DMS153 (cell line): Measurements from ENCODE around the gene ST6GALNAC4.
A peak's percentile ranks its signal among the peaks of the same experiment; 100 is the strongest.
"Not testable (repeated sequence)": the region's sequence is repeated elsewhere in the genome, so short reads cannot be mapped to it uniquely, and the experiment has no call there.

Experiments used
- DNase-seq: peaks from one replicate; lab custom pipeline; 2025; lab: John Stamatoyannopoulos, UW

The ST6GALNAC4 gene

DNA sequence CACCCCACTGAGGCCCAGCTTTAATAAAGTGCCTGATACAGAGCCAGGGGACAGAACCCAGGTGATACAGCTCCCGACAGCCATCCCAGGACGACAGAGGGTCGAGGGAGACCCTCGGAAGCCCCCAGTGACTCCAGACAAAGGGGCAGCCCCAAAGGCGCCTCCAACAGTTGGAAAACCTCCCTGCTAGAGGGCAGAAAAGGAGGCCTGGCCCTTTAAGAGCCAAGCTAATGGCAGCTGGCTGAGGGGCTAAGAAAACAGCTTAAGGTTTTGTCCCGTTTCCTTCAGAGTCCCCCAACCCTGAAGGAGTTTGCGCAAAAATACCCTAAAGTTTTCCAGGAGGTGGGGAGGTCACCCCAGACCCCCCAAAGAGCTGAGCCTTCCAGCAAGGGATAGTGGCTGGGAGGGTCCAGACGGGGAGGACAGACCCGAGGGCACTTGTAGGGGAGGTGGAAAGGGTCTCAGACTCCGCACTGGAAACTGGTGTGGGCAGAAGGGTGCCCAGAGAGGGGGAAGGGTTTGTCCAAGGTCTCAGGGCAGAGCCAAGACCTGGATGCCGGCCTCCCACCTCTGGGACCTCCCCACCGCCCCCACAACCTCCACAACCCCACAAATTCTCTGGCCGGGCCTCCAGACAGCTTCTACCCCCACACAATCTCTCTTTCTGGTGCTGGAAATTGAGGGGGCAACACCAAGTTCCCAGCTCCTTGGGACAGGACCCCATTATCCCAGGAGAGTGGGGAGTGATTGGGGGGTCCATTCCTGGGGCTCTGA lies 31.1 kb downstream of the ST6GALNAC4 start:
- DNase-seq, result no peak

DNA sequence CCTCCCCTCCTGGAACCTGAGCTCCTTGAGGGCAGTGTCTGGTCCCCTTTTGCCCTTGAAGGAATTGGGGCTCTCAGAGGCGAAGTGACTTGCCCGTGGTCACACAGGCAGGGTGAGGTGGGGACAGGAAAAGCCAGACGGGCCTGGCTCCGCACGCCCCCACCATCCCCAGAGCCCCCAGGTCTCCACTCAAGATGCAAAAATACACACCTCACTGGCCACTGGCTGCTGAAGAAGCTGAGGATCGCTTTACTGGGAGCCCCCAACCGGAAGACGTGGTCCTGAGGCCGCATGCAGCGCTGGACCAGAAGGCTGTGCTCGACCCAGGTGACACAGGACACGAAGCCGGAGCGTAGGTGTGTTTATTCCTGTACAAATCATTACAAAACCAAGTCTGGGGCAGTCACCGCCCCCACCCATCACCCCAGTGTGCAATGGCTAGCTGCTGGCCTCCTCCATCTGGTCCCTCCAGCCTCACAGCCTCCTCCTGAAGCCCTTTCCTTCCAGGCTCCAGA lies 31.8 kb downstream of the ST6GALNAC4 start:
- DNase-seq, result no peak

DNA sequence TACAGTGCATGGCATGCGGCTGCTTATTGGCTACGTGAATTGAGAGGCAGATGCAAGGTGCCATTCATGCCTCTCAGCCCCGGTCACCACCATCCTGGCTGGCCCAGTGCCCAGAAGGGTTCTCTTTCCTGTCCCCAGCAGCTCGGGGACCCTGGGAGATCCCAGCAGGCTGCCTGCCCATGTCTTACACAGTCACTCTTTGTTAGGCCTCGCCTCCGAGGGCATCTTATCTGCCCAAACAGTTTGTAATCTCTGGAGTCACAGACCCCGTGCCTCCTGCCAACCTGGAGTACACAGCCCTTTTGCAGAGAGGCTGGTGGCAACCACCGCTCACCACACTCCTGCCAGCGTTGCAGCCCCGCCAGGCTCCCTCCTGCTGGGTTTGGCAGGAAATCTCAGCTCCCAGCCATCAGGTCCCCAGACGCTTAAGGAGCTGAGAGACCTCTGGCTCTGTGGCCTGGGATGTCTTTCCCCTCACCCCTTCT lies 32.4 kb downstream of the ST6GALNAC4 start:
- DNase-seq, result peak; percentile 48

DNA sequence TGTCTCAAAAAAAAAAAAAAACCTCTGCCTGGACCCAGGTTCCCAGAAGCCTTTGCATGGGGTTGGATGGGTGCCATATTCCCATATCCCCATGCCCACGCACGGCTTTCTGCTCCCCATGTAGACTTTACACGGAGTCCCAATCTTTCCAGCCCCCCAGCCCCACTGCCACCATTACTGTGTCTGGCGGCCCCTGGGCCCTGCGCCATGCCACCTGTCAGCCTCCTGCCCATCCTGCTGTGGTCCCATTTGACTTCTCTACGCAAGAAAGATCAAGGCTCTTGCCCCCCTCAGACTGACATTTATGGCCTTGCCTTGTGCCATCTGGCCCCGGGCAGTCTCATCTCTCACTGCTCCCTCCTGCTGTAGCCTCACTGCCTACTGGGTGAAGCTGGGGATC lies 32.9 kb downstream of the ST6GALNAC4 start:
- no peak for DNase-seq

DNA sequence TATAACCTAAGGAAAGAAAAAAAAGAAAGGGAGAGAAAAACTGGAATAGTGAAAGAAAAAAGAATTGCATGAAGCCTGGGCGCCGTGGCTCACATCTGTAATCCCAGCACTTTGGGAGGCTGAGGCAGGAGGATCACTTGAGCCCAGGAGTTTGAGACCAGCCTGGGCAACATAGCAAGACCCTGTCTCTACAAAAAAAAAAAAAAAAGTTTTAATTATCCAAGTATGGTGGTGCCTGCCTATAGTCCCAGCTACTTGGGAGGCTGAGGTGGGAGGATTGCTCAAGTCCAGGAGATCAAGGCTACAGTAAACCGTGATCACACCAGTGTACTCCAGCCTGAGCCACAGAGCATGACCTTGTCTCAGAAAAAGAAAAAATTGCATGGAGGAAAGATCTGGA lies 35.1 kb downstream of the ST6GALNAC4 start:
- DNase-seq, result not testable (repeated sequence)

DNA sequence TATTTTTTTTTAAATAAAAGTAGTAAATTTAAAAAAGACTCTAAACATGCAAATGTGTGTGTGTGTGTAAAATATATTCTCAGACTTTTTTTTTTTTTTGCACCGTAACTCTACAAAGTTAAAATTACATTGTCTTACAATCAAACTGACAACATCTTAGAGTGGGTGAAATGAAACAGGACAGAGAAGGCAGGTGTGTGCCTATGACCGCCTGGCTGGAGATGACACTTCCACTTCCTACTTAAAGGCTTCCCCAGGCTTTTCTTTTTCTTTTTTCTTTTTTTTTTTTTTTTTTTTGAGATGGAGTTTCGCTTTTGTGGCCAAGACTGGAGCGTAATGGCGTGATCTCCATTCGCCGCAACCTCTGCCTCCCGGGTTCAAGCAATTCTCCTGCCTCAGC lies 36.7 kb downstream of the ST6GALNAC4 start:
- no peak for DNase-seq

DNA sequence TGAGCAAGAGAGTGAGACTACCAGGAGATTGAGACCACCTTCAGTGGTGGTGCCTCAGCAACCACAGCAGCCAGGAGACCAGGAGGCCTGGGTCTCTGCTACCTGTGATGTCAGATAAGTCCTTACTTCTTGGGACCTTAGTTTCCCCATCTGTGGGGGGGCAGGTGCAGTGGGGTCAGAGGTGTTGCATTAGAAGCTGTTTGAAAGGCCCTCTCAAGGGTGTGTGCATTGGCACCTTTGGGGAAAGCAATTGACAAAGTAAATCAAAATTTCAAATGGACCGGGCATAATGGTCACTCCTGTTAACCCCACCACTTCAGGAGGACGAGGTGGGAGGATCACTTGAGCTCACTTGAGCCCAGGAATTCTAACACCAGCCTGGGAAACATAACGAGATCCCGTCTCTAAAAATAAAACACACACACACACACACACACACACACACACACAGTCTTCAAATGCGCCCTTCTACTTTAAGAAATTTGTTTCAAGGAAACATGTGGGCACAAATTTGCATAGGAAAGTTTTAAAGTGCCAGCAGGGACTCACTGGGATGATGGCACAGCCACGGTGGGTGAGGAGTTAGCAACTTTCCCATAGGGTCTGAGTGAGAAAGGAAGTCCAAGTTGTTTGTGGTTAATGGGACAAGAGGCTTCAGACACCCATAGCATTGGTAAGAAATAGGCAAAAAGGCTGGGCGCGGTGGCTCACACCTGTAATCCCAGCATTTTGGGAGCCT lies 38.0 kb downstream of the ST6GALNAC4 start:
- no peak for DNase-seq

DNA sequence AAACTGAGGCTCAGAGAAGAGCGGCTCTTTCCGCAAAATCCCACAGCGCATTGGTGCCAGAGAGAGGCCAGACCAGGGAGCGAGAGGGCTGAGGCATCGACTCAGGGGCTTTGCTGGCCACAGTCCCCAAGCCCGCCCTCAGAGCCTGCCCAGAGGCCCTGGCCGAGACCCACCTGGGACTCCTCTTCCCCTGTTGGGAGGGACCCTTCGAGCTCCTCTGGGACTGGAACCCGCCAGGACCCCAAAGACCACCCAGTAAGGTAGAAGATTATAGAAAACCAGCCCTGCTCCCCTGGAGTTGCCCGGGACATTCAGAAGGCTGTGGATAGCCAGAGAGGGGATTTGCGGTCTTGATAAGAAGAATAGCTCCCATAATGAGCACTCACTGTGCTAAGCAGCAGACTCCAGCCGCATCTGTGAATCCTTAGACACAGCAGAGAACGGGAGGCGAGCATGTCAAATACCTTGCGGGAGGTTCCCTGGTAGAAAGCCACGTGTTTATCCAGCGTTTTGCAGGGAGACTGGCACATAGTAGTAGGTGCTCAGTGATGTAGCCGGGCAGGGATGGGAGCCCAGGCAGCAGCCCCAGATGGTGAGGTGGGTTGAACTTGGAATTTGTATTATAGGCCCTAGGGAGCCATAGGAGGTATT lies 38.7 kb downstream of the ST6GALNAC4 start:
- no peak for DNase-seq

DNA sequence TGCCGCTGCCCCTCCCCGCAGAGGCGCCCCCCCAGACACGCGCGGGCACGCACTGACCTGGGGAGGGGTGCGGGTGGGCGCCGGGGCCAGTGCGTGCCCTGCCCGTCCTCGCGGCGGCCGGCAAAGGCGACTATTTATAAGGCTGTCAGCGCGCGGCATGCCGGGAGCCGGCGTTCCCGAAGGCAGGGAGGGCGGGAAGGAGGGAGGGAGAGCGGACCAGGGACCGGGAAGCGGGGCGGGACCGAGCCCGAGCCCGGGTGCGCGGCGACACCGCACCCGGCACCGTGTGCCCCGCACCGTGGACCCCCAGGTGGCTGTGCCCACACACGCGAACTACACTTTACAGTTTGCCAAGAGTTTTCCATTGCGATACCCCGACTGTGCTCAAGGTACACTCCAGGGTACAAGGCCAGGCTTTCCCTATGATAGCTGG lies 39.3 kb downstream of the ST6GALNAC4 start, which contains the start of gene AK1:
Gene AK1 (minus strand): TSS at position 110 of the 433 bp plus-strand sequence. CDS start 3,058 bp downstream, outside the sequence.
- no peak for DNase-seq

DNA sequence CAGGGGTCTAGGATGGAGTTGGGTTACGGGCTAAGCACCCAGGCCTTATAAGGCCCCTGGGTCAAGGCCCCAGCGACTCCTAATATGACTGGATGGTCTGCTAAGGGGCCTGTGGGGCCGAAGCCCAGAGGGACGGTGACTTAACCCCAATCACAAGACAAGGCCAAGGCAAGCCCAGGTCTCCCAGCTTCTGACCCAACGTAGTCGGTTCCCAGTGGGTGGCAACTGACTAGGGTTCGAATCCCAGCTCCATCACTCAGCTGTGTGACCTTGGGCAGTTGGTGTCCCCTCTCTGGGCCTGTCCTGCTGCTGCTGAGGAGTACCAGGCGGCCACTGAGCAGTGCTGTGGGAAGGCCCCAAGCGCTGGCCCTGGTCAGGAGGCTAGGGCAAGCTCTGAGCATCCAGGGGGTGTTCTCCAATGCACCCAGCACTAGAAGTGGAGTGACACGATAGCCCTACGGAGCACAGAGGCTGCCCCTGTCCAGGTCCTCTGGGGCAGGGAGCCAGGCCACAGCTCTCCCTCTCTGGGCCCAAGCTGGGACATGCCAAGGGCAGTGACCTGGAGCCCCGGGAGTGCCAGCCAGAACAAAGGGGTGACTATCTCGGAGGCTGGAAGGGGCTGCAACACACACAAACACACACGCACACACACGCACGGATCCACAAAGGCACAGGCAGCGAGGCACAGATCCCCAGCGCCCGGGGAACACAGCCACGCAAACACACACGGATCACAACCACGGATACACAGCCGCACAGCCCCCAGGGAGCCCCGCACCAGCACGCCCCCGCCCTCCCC lies 39.9 kb downstream of the ST6GALNAC4 start:
- DNase-seq, result no peak

DNA sequence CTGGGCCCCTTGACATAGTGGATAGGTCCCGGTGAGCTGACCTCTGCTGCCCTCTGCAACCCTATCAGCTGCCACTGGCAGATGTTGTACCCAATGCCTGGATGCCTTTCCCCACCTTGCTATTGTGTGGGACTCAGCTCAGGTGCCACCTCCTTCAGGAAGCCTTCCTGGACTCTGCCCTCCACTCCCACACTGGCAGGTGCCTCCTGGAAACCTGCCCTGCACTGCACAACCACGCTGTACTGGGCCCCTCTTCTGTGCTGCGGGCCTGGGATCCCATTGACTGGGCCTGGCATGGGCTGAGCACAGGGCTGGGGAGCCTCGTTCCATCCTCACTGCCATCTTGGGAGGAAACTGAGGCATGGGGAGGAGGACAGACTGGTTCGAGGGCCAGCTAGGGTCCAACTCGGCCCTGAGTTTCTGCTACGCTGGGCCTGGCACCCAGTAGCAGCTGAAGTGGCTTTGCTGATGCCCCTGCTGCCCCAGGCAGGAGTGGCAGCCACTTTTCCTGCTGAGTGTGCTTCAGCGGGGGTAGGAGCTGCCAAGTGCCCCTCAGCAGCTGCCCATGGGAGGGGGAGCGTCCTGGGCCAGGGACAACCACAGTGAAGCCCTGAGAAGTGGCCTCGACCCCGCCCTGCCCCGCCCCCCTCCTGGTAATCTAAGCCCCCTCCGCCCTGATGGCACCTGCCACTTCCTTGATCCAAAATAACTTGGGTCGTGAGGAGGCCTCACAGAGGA lies 40.6 kb downstream of the ST6GALNAC4 start:
- DNase-seq, result no peak

DNA sequence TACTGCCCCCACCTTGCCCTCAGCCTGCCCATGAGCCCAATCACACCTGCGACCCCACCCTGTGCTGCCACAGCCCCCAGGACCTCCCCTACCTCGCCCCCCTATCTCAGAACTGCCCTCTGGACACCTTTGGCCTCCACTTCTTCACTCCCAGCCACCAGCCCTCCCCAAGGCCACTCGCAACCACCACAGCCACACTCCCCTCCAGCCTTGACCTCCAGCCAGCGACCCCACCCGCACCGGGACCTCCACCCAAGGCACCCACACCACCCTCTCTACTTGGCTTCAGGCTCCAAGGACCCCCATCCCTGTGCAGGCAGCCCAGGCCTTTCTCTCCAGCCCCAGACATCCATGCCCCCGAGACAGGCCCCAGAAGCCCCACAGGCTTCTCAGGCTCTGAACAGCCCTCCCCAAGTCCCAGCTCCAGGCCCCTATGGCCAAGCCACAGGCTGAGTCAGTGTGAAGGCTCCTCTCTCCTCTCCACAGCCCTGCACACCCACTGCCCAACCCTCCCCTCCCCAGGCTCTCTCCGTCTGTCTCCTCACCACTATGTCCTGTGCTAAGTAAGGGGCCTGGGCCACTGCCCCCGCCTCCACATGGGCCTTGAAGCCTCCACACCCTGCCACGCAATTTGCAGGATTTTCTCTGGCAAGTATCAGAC lies 41.4 kb downstream of the ST6GALNAC4 start:
- DNase-seq, result no peak

DNA sequence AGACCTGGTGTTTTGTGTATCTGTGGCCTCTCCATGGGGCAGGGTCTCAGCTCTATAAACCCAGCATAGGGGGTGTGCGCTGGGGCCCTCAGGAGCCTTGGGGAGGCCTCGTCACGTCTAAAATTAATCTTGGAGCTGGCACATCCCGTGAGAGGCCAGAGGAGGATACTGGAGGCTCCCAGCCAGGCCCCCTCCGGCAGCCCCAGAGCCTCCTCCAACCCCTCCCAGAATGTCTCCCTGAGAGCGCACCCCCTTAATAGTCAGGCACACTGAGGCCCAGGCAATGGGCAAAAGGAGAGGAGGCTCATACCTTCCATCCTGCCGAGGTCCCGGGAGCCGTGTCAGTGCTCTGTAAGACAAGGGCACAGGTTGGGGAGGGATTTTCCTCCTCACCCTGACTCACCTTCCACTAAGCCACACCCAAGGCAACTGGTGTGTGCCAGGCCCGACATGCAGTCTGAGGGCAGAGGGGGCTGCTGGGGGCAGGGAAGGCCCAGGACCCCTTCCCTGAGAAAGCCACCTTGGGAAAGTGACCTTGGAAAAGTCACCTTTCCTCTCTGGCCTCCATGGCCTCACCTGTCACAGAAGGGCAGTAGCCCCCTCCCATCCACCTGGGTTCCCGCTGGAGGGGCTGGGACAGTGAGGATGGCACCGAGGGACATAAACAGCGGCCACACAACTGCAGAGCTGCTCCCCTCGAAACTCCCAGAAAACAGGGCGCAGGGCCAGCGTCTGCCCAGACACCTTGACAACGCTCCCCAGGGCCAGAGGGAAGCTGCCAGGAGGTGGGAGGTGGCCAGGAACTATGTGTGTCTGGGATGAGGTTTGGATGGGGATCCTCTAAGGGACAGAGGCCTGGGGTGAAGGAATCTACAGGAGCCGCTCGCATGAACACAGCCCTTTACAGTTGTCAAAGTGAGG lies 42.3 kb downstream of the ST6GALNAC4 start:
- no peak for DNase-seq

DNA sequence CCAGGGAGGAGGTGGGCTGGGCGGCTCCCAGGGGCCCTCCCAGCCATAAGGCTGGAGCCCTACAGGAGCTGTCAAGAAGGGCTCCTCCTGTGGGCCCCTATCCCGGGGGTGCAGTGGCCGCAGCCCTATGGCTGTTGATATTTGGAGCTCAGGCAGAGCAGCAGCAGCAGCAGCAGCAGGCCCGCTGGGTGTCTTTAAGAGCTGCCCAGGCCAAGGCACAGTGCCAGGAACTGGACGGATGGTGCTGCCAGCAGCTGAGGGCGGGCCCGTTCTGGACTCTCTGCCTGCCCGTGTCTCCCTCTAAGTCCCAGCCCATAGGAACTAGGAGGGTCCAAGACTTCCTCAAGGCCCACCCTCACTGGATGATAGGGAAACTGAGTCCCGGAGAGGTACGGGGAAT lies 43.0 kb downstream of the ST6GALNAC4 start:
- DNase-seq, result no peak

DNA sequence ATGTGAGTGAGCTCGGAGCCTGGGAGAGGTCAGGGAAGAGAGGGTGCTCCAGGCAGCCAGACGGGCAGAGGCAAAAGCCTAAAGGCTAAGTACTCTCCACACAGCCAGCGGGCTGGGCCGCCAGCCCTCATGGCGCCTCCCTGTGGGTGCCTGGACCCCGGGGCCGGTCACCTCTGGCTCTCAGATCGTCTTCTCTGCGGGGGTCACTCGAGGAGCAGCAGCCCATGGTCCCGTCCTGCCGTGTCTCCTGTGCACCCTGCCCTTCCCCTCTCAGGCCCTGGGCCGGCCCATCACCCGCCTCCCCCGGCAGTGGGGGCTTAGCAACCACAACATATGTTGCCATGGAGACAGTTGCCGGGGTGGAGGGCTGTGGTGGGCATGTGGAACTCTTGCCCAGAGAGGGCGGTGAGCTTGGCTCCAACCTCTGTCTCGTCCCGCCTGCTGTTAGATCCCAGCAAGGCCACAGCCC lies 43.6 kb downstream of the ST6GALNAC4 start:
- no peak for DNase-seq

DNA sequence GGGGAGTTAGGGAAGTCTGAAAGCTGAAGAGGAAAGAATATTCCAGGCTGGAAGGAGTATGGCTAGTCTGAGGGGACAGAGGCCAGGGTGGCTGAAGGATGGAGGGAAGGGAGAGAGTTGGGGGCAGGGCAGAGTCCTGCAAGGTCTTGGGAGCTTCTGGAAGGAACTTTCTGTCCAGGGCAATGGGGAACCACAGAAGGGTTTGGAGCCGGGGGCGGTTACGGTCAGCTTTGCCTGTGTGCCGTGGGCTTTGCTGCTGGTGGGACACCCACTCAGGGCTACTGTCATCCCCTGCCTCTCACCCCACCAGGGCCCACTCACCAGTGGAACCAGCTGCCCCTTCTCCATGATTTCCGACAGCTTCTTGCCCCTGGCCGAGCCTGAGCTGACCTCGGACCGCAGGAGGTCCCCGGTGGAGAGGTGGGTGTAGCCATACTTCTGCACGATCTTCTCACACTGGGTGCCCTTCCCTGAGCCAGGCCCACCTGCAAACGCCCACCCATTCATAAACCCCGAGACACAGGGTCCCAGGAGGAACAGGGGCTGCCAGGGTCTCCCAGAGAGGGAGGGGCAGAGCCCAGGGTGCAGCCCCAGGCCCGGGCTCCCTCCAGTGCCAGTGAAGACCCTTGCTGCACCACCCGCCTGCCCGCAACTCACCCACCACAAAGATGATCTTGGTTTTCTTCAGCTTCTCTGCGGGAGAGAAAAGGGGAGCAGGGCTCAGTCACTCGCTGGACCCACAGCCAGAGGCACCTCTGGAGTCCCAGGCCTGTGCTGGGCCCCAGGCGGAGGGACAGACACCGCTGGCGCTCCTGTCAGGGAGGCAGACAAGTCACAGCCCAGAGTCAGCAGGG lies 44.2 kb downstream of the ST6GALNAC4 start:
- no peak for DNase-seq

DNA sequence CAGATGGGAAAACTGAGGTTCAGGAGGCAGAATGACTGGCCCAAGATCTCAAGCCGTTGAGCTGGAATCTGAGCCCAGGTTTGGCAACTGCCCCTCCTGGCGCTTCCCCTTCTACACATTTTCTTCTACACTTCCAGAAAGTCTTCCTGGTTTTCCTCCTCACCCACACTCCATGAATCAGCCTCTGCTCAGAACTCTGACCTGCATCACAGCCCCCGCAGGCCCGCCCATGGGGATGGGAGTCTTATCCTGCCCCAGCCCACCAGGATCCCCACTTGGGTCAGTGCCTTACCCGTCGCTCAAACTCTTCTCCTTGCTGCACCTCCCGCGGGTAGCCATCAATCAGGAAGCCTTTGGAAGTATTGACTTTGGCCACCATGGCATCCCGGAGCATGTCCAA lies 45.3 kb downstream of the ST6GALNAC4 start:
- no peak for DNase-seq

DNA sequence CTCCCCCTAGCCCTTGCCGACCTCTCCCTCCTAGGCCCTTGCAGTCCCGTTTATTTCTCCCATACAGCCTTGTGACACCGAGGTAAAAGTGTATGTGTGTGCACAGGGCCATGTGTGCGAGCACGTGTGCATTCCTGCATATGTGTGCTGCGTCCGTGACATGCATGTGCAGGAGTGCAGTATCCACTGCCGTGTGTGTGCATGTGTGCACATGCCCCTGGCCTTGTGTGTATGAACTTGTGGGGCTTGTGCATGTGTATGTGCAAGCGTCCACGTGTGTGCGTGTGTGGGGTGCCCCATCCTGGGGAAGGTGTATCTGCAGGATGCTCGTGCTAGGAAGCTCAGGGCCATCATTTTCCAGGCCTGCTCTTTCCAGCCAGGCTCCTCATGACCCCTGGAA lies 46.0 kb downstream of the ST6GALNAC4 start:
- no peak for DNase-seq
